ENCODE data around the gene ZNF598. TPM values are rescaled to one million over a fixed set of nuclear protein-coding genes. Genes with fewer than 3 reads are reported as not detected.

The ZNF598 gene
- total and polyA plus RNA-seq, 10 of the 15 experiments (the other 5 are each of a cell fraction or from before 2014, with no cell fraction given) = 0.08 to 74.0 (median 14.4) TPM

DNA sequence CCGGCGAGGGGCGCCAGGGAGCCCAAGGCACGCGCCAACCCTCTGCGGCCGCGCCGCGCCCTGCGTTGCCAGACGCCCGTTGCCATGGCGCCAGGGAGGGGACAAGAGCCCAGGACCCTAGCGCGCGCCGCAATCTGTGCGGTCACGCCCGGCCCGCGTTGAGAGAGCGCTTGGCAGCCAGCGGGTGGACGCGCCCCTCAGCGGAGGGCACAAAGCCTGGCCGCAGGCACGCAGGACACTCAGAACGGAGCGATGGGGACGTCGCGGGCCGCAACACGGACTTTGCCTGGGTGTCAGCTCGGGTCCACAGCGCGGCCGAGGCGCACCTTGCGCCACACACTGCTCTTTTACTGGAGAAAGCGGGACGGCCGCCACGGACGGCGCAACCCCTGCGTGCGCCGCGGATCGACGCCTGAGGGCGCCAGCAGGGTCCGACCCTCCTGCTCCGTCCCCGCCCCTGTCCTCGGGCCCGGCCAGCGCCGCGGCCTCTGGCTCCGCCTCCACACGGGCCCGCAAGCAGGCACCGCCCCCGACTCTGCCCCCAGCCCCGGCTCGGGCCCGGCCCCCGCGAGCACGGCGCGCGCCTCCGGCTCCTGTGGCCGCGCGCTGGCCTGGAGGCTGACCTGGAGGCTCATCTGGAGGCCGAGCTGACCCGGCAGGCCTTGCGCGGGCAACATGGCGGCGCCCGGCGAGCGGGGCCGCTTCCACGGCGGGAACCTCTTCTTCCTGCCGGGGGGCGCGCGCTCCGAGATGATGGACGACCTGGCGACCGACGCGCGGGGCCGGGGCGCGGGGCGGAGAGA, 25.9 kb downstream of the ZNF598 start, which contains the start of gene GFER (continued):
- TF ChIP-seq, protein P1, sequence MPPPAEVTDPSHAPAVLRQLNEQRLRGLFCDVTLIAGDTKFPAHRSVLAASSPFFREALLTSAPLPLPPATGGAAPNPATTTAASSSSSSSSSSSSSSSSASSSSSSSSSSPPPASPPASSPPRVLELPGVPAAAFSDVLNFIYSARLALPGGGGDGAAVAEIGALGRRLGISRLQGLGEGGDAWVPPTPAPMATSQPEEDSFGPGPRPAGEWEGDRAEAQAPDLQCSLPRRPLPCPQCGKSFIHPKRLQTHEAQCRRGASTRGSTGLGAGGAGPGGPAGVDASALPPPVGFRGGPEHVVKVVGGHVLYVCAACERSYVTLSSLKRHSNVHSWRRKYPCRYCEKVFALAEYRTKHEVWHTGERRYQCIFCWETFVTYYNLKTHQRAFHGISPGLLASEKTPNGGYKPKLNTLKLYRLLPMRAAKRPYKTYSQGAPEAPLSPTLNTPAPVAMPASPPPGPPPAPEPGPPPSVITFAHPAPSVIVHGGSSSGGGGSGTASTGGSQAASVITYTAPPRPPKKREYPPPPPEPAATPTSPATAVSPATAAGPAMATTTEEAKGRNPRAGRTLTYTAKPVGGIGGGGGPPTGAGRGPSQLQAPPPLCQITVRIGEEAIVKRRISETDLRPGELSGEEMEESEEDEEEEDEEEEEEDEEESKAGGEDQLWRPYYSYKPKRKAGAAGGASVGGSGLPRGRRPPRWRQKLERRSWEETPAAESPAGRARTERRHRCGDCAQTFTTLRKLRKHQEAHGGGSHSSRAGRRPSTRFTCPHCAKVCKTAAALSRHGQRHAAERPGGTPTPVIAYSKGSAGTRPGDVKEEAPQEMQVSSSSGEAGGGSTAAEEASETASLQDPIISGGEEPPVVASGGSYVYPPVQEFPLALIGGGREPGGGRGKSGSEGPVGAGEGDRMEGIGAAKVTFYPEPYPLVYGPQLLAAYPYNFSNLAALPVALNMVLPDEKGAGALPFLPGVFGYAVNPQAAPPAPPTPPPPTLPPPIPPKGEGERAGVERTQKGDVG (CRISPR knock-in tag; IDR thresholded peaks at IDR 0.05) = no peak
- no peak for TF ChIP-seq FOXK2 (IDR thresholded peaks at IDR 0.05)
- no peak for TF ChIP-seq PAX8 (IDR thresholded peaks at IDR 0.05)
- TF ChIP-seq, protein P2, sequence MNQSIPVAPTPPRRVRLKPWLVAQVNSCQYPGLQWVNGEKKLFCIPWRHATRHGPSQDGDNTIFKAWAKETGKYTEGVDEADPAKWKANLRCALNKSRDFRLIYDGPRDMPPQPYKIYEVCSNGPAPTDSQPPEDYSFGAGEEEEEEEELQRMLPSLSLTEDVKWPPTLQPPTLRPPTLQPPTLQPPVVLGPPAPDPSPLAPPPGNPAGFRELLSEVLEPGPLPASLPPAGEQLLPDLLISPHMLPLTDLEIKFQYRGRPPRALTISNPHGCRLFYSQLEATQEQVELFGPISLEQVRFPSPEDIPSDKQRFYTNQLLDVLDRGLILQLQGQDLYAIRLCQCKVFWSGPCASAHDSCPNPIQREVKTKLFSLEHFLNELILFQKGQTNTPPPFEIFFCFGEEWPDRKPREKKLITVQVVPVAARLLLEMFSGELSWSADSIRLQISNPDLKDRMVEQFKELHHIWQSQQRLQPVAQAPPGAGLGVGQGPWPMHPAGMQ (IDR thresholded peaks at IDR 0.05; ENCODE audit: borderline replicate concordance) = no peak
- TF ChIP-seq, protein P3, sequence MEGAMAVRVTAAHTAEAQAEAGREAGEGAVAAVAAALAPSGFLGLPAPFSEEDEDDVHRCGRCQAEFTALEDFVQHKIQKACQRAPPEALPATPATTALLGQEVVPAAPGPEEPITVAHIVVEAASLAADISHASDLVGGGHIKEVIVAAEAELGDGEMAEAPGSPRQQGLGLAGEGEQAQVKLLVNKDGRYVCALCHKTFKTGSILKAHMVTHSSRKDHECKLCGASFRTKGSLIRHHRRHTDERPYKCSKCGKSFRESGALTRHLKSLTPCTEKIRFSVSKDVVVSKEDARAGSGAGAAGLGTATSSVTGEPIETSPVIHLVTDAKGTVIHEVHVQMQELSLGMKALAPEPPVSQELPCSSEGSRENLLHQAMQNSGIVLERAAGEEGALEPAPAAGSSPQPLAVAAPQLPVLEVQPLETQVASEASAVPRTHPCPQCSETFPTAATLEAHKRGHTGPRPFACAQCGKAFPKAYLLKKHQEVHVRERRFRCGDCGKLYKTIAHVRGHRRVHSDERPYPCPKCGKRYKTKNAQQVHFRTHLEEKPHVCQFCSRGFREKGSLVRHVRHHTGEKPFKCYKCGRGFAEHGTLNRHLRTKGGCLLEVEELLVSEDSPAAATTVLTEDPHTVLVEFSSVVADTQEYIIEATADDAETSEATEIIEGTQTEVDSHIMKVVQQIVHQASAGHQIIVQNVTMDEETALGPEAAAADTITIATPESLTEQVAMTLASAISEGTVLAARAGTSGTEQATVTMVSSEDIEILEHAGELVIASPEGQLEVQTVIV (IDR thresholded peaks at IDR 0.05; ENCODE audit: borderline replicate concordance, partially characterized antibody) = no peak
- TF ChIP-seq NFYA (IDR thresholded peaks at IDR 0.05; ENCODE audit: borderline replicate concordance, low read depth, low read length) = no peak
- TF ChIP-seq, protein P4, sequence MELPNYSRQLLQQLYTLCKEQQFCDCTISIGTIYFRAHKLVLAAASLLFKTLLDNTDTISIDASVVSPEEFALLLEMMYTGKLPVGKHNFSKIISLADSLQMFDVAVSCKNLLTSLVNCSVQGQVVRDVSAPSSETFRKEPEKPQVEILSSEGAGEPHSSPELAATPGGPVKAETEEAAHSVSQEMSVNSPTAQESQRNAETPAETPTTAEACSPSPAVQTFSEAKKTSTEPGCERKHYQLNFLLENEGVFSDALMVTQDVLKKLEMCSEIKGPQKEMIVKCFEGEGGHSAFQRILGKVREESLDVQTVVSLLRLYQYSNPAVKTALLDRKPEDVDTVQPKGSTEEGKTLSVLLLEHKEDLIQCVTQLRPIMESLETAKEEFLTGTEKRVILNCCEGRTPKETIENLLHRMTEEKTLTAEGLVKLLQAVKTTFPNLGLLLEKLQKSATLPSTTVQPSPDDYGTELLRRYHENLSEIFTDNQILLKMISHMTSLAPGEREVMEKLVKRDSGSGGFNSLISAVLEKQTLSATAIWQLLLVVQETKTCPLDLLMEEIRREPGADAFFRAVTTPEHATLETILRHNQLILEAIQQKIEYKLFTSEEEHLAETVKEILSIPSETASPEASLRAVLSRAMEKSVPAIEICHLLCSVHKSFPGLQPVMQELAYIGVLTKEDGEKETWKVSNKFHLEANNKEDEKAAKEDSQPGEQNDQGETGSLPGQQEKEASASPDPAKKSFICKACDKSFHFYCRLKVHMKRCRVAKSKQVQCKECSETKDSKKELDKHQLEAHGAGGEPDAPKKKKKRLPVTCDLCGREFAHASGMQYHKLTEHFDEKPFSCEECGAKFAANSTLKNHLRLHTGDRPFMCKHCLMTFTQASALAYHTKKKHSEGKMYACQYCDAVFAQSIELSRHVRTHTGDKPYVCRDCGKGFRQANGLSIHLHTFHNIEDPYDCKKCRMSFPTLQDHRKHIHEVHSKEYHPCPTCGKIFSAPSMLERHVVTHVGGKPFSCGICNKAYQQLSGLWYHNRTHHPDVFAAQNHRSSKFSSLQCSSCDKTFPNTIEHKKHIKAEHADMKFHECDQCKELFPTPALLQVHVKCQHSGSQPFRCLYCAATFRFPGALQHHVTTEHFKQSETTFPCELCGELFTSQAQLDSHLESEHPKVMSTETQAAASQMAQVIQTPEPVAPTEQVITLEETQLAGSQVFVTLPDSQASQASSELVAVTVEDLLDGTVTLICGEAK (IDR thresholded peaks at IDR 0.05; ENCODE audit: borderline replicate concordance) = no peak
